Ovary (tissue), 9 donors: ENCODE results near the gene CDC40. TPM values are rescaled to one million over a fixed set of nuclear protein-coding genes. Genes with fewer than 3 reads are reported as not detected.

Experiments used
- DNase-seq, 5 donors: peaks; one replicate each; pipeline ENCODE4 v3.0.0-alpha.2; 2019 to 2020
- H3K27ac ChIP-seq, 2 donors: fragments of 200-600 bp; one replicate each; pipeline versions ENCODE4 v1.5.1 to v1.8.0; 2019 to 2022
- H3K27me3 ChIP-seq: fragments of 200-600 bp; one replicate; pipeline ENCODE4 v1.8.0; 2022
- H3K36me3 ChIP-seq: fragments of 200-600 bp; sonication (generic); one replicate; pipeline ENCODE4 v1.5.1; 2019
- H3K4me1 ChIP-seq: one replicate; pipeline ENCODE4 v1.8.1; 2013; ENCODE audit warnings: mild to moderate bottlenecking, moderate library complexity; ENCODE audit not compliant: insufficient read depth
- H3K4me3 ChIP-seq: fragments of 200-600 bp; sonication (generic); one replicate; pipeline ENCODE4 v1.5.1; 2017
- H3K9me3 ChIP-seq, 2 donors: fragments of 200-600 bp in 1 of 2; sonication (generic) in 1 of 2; one replicate each; pipeline versions ENCODE4 v1.5.1 to v1.8.1; 2013 to 2019; ENCODE audit warnings: mild to moderate bottlenecking in 1 of 2, moderate library complexity in 1 of 2
- CTCF ChIP-seq, 3 donors: fragments of 450-650 bp in 2 of 3; fragments of 200-600 bp in 1 of 3; IDR thresholded peaks; one replicate each; pipeline versions ENCODE4 v1.5.1 to v1.8.0; 2016 to 2022; ENCODE audit warnings: antibody characterized with exemption in 3 of 3, mild to moderate bottlenecking in 1 of 3
- EP300 ChIP-seq: sonication (generic); formaldehyde crosslinking; IDR thresholded peaks from one replicate; pipeline ENCODE4 v1.6.1; 2017; ENCODE audit warnings: antibody characterized with exemption
- POLR2A ChIP-seq: fragments of 450-650 bp; IDR thresholded peaks from one replicate; pipeline ENCODE4 v1.6.1; 2017; ENCODE audit warnings: antibody characterized with exemption, mild to moderate bottlenecking, moderate library complexity
- WGBS, 3 donors: extraction: QIAGEN DNeasy Blood & Tissue Kit in 1 of 3; methylation state at CpG; one replicate each; pipeline versions ENCODE4 v1.1.5 to v1.1.7; 2013 to 2017; 5-methylcytosine and 5-hydroxymethylcytosine counted together
- intact Hi-C, 4 donors: fragments of 100-400 bp; cut with DNase I; formaldehyde crosslinking; loops; one replicate each; pipeline versions ENCODE4 v1.11.0 to v1.15.1; 2022 to 2023
- polyA plus RNA-seq, 2 donors: library from polyadenylated mRNA; stranded (reverse); fragments of 200-250 nt in 1 of 2; fragments of 350-450 nt in 1 of 2; fragmentation: Illumina TruSeq in 1 of 2; extraction: RNeasy Lipid Tissue Mini Kit (QIAGEN cat#74804) in 1 of 2; gene quantifications; one replicate each; pipeline ENCODE4 v1.2.3, GENCODE V29; 2013 to 2014
- total RNA-seq, 7 donors: library from RNA; depleted of rRNA in 2 of 7; stranded (reverse); fragments of >200 nt in 2 of 7; fragmentation: NEBNext Ultra II Directional in 3 of 7; extraction: Animal tissue kit (Norgen Biotek cat#: 25700) in 3 of 7; gene quantifications; one replicate each; pipeline versions ENCODE4 v1.1.0 to v1.2.4, GENCODE V29; 2016 to 2023
- donor health status: DM: no; HTN: no; CAD: no; lungs with moderate emphysema.
- donor health status: DM: no; HTN: no; CAD: no.
- donor health status: Bipolar disorder and iron deficiency.
- donor health status: DM: yes; HTN: yes; CAD: no.
- donor health status: DM: no; HTN: no; CAD: no.
- donor health status: DM: yes; HTN: yes; CAD: no.

The CDC40 gene
- total and polyA plus RNA-seq, 9 donors, result 12.6 to 23.9 (median 19.6) TPM

- Histone ChIP-seq H3K9me3 (no peaks in the 10 kb centered on the region), H3K27me3 (no peaks in the 10 kb centered on the region), H3K27ac (peak within 1 kb of the TSS; percentile 86 to 88), H3K36me3 (no peaks in the 10 kb centered on the region), H3K4me1 (peaks cover 10% of the 10 kb centered on the region), H3K4me3 (peak within 1 kb of the TSS; percentile 75)
- 0 to 1% (median 1%) methylated on average over 49 to 62 of the region's 62 CpGs for WGBS, 3 donors
- TF ChIP-seq EP300 (no peak), CTCF (IDR thresholded peaks at IDR 0.05) (peak in 1 of 3 donors; percentile 19), POLR2A (peak; percentile 49)
- intact Hi-C loops, result loop anchor here (2.0 to 10.0 kb wide), 4 partner anchors 211 to 472 kb away; no protein-coding TSS in a partner anchor
- DNase-seq, result peak; percentile 93 to 98 (median 97)
These were observed 610 bp upstream of the CDC40 start, which contains the start of gene WASF1 for GRCh38 chr6:110179406-110180227. TSS of gene WASF1 (minus strand) at chr6:110179670. CDS start at chr6:110127601, 52,069 bp downstream.

- WGBS, 3 donors, result 31 to 33% (median 32%) methylated on average over 6 of the region's 6 CpGs
- H3K9me3 ChIP-seq, result no peaks in the 10 kb centered on the region
- intact Hi-C loops, result loop anchor here in 1 of 4 donors (10.0 kb wide), 1 partner anchor 213 kb away; no protein-coding TSS in a partner anchor
- no peaks in the 10 kb centered on the region for H3K27me3 ChIP-seq
- H3K4me1 ChIP-seq, result peaks cover 9% of the 10 kb centered on the region
- H3K27ac ChIP-seq, result no peak overlapping the region
- no peak for TF ChIP-seq POLR2A
- H3K36me3 ChIP-seq, result no peaks in the 10 kb centered on the region
- DNase-seq, result no peak
- peak overlapping the region; percentile 54 for H3K4me3 ChIP-seq
These were observed 1.2 kb downstream of the CDC40 start for GRCh38 chr6:110181131-110182030.

- no peaks in the 10 kb centered on the region for H3K36me3 ChIP-seq
- TF ChIP-seq EP300 (no peak), CTCF (IDR thresholded peaks at IDR 0.05) (no peak), POLR2A (no peak)
- H3K4me3 ChIP-seq, result no peak overlapping the region
- H3K27me3 ChIP-seq, result no peaks in the 10 kb centered on the region
- no peak overlapping the region for H3K27ac ChIP-seq
- 53 to 60% (median 57%) methylated on average over 5 of the region's 5 CpGs for WGBS, 3 donors
- H3K9me3 ChIP-seq, result no peaks in the 10 kb centered on the region
- DNase-seq, result no peak
- peaks cover 9% of the 10 kb centered on the region for H3K4me1 ChIP-seq
- intact Hi-C loops, result loop anchor here in 1 of 4 donors (10.0 kb wide), 1 partner anchor 211 kb away; no protein-coding TSS in a partner anchor
These were observed 3.2 kb downstream of the CDC40 start for GRCh38 chr6:110183292-110183885.

GRCh38 chr6:110185879-110186278 is 5.7 kb downstream of the CDC40 start:
- 89 to 91% (median 90%) methylated on average over 3 of the region's 3 CpGs for WGBS, 3 donors
- DNase-seq, result no peak
- TF ChIP-seq POLR2A (no peak), CTCF (IDR thresholded peaks at IDR 0.05) (no peak), EP300 (no peak)
- peaks cover 9% of the 10 kb centered on the region for H3K4me1 ChIP-seq
- no peak overlapping the region for H3K4me3 ChIP-seq
- H3K9me3 ChIP-seq, result no peaks in the 10 kb centered on the region
- H3K27ac ChIP-seq, result no peak overlapping the region
- intact Hi-C loops, result loop anchor here in 1 of 4 donors (10.0 kb wide), 1 partner anchor 209 kb away; no protein-coding TSS in a partner anchor
- no peaks in the 10 kb centered on the region for H3K27me3 ChIP-seq
- no peaks in the 10 kb centered on the region for H3K36me3 ChIP-seq
